ENCODE results near the gene MYOG.

- TF ChIP-seq, protein P1, sequence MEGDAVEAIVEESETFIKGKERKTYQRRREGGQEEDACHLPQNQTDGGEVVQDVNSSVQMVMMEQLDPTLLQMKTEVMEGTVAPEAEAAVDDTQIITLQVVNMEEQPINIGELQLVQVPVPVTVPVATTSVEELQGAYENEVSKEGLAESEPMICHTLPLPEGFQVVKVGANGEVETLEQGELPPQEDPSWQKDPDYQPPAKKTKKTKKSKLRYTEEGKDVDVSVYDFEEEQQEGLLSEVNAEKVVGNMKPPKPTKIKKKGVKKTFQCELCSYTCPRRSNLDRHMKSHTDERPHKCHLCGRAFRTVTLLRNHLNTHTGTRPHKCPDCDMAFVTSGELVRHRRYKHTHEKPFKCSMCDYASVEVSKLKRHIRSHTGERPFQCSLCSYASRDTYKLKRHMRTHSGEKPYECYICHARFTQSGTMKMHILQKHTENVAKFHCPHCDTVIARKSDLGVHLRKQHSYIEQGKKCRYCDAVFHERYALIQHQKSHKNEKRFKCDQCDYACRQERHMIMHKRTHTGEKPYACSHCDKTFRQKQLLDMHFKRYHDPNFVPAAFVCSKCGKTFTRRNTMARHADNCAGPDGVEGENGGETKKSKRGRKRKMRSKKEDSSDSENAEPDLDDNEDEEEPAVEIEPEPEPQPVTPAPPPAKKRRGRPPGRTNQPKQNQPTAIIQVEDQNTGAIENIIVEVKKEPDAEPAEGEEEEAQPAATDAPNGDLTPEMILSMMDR (IDR thresholded peaks at IDR 0.05): no peak
- TF ChIP-seq POLR2A (IDR thresholded peaks at IDR 0.05; ENCODE audit: low read depth) (no peak), EP300 (IDR thresholded peaks at IDR 0.05) (no peak), POLR2AphosphoS5 (IDR thresholded peaks at IDR 0.05) (no peak)
Measured at GRCh38 chr1:203048086-203048485, 37.7 kb downstream of the MYOG start.

All from esophagus muscularis mucosa (tissue), 4 donors.